NCI-H146 (cell line): ENCODE measurements around the gene H6PD.

Experiments
- DNase-seq: peaks from one replicate; lab custom pipeline; 2025; lab: John Stamatoyannopoulos, UW

Gene H6PD

DNA sequence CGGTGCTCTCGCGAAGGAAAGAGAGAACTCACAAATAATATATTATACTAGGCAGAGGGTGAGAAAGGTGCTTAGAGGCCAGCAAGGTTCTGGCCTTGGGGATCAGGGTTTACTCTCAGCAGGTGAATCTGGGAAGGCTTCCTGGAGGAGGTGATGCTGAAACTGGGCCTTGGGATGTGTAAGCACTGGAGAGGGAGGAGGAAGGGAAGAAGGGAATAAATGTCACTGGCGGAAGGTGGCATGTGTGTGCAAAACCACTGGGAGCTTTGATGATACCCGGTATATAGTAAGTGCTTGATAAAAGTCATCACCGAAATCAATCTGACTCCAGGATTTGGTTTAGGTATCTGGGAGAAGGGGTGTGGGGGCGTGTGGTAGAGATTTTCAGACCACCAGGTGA, 82.5 kb downstream of the H6PD start:
- DNase-seq = no peak

GRCh38 chr1:9317591-9318417, 83.2 kb downstream of the H6PD start:
- no peak for DNase-seq

GRCh38 chr1:9319208-9319788, 84.7 kb downstream of the H6PD start:
- DNase-seq = no peak

DNA sequence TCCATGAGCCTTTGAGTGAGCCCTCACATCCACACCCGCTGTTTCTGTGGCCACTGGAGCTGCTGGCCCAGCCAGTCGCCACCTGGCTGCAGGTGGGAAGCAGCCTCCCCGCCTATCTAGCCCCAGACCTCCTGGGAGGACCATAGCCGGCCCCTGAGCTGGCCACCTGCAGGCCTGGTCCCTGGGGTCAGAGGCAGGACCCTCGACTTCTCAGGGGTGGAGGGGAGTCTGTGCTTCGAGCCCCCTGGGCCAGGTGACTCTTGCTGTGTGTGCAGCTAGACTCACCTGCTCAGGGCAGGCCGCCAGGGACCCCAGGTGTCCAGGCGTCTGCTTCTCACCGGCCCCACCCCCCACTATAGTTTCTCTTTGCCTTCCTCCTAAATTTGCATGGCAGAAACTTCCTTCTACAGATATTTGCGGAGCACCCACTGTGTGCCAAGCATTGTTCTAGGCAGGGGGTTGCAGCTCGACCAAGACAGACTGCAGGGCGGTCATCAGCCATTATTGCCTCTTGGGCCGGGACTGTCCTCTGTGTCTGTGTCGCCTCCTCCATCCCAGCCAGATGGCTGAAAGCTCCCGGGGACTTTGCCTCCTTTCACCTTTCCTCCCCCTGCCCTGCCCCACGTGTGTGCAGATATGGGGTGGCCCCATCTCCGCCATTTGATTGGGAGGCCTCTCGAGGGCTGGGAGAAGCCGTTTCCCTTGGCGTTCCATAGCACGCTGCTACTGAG, 85.4 kb downstream of the H6PD start:
- DNase-seq = no peak
